ENCODE results near the gene FIBP.
A peak's percentile ranks its signal among the peaks of the same experiment; 100 is the strongest.

FIBP gene

DNA sequence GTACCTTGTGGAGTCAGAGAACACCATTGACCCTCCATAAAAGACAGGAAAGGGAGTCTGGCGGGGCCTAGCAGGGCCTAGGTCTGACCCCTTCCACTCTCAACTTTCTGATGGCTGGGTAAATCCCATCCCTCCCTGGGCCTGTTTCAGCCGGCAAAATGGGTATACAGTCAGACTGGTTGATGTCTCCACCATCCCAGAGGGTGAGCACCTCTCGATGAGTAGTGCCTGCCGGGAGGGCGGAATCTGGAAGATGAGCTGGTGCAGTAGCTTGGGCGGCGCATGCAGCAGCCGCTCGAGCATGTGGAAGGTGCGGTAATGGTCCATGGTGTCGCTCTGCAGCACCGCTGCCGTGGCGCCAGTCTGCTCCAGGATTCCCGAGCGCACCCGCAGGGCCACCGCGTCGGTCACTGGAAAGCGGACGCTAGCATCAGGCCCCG, 528 bp downstream of the FIBP start:
- DNase-seq = no peak

GRCh38 chr11:65886826-65887722, 1.2 kb downstream of the FIBP start:
- DNase-seq = no peak

- no peak for DNase-seq
These were observed 2.3 kb downstream of the FIBP start for GRCh38 chr11:65885808-65886536.

DNA sequence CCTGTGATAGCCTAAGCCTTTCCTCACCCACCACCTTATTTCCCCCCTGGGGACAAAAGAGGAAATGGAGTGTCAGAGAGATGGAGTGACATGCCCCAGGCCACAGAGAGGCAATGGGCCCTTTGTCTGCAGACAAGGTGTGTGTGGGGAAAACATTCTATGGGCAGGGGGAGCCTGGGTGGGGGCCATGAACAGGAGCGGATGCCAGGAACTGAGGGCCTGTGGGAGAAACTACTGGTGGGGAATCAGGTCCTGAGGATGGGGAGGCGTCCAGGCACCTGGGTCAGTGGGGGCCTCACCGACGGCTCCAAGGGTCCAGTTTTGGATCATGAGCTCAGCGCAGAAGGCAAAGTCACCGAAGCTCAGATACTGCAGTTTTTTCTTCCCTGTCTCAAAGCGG, 3.0 kb downstream of the FIBP start:
- no peak for DNase-seq

DNA sequence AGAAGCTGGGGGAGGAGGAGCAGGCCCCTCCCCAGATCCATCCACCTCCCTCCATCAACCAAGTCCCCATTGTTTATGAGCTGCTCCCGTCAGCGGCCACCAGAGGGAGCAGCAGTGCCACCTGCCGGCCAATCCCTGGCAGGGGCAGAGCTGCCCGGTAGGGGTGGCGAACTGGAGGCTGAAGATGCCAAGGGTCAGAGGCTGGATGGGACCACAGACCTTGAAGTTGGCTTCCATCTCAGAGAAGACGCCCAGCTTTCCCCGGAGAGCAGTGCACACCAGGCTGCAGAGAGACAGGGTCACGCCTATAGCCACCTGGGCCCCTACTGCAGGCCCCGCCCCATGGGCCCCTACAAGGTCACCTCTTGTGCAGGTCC, 3.6 kb downstream of the FIBP start:
- DNase-seq = peak; percentile 67

DNA sequence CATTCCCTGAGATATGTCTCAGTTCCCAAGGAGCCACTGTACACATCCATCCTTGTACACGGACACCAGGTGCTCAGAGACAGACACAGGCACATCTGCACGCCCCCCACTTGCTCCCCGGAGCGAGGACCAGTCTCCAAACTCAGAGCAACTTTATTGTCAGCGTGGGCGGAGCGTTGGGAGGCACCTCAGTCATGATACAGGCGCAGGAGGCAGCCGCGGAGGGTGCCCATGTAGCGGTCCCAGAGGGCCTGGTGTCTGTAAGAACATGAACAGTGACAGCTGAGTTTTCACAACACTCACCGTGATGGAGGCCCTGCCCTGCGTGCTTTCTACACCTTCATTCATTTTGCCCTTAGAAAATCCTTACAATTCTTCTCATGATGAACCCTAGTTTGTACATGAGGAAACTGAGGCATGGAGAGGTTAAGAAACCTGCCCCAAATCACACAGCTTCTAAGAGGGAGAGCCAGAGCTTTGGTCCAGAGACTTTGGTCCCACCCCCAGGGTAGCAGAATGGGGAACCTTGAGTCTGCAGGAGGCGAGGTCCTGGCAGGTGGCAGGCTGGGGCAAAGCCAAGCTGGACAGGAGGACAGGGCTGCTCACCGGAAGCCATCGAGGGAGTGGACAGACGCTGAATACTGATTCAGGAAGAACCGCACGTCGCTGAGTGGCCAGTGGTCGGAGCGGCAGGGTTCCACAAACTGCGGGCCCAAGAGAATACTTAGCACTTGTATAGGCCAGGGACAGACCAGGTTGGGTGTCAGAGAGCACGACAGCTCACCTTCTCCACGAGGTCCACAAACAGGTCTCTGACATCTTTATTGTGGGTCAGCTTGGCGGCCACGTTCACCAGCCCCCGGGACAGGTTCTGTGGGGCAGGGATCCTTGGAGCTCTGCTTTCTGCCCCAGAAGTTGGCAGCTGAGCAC, 4.2 kb downstream of the FIBP start:
- DNase-seq = no peak

- no peak for DNase-seq
These were observed 5.1 kb downstream of the FIBP start for GRCh38 chr11:65883058-65883761.

GRCh38 chr11:65882120-65883057, 5.9 kb downstream of the FIBP start:
- DNase-seq = no peak

DNA sequence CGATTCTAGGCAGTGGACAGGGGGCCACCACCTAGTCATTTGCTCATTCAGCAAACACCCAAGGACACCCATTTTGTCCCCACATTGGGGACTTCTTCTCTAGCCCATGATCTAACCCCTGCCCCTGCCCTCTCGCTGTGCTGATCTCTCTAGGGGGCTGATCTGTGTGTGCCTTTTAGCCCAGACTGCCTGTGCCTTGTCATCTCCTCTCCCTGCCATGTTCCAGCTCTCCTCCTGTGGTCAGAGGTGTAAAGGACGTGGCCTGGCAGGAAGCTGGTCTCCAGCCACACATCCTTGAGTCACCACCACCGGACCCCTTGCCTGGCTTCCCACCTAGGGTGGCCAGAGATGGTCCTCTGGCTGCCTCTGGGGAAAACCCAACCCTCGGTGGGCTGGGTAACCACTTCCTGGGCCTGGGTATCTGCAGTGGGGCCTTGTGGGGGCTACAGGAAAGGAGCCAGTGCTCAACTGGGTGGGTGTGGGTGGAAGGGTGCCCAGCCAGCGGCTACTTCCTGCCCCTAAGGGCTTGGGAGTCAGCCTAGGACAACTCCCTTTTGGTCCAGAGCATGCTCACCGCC, 7.3 kb downstream of the FIBP start:
- DNase-seq = no peak

GRCh38 chr11:65880027-65880426, 8.2 kb downstream of the FIBP start:
- no peak for DNase-seq

DNA sequence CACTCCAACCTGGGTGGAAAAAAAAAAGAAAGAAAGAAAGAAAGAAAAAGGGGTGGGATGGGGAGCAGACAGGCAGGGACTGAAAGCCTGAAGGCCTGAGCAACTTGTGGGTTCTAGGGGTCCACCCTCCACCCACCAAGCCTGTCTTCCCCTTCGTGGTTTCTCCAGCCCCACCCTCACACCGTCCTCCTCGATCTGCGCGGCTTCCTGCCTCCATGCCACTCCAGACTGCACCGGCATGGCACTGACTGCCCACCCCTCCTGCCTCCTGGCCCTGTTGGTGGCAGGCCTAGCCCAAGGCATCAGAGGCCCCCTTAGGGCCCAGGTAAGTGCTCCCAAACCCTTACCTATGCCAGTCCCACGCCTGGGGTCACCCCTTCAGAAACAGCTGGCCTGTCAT, 8.7 kb downstream of the FIBP start, which contains the start of gene CTSW:
CTSW (plus strand) TSS at position 221 of the 400 bp plus-strand sequence; CDS start at position 239, 18 bp downstream.
- no peak for DNase-seq

DNA sequence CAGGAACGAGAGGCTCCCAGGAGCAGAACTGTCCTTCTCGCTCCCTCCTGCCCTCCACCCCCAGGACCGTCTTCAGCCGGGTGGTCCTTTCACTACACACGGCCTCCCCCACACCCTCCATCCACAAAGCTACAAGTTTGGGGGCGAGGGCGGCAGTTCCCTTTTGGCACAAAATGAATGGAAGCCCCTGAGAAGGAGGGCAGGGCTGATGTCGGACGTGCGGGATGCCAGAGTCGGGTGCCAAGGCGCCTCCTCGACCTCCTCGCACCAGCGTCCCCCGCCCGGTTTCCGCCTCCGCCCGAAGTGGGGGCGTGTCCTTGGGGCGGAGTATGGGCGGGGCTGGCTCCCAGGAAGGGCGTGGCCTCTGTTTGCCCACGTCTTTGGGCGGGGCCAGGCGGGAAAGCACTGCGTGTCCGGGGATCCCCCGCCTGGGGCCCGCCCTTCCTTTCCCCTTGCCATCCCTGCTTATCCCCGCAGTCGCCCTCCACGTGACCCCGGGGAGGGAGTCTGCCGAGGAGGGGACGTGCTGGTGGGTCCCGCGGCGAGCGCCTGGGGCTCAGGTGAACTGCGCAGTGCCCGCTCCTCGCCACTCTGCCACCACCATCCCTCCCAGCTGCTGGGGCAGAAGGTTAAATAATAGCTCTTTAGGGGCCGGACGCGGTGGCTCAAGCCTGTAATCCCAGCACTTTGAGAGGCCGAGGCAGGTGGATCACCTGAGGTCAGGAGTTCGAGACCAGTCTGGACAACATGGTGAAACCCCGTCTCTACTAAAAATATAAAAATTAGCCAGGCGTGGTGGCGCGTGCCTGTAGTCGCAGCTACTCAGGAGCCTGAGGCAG, 14.7 kb downstream of the FIBP start:
- peak; percentile 92 for DNase-seq

- peak; percentile 76 for DNase-seq
These were observed 15.5 kb downstream of the FIBP start, which contains the start of gene EFEMP2 for GRCh38 chr11:65872586-65873317. Gene EFEMP2 (minus strand): TSS chr11:65872800. CDS start chr11:65872354, 446 bp downstream.

- DNase-seq = peak; percentile 52
These were observed 16.3 kb downstream of the FIBP start for GRCh38 chr11:65871811-65872548.

GRCh38 chr11:65870706-65871681, 17.3 kb downstream of the FIBP start:
- peak; percentile 73 for DNase-seq

DNA sequence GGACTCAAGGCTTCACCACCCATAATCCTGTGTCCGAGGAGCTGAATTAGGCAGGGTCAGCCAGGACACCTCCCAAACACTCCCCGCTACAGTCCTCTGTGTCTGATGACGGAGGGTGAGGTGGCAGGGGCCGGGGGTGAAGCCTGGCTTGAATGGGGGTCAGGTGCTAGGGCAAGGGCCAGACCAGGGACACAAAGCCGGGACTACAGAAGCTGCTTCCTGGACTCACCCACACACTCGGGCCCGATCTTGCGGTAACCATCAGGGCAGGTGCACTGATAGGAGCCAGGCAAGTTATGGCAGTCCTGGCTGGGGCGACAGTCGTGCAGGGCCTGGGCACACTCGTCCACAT, 18.0 kb downstream of the FIBP start:
- DNase-seq = no peak
